ENCODE measurements around the gene HECW1.

Gene HECW1

DNA sequence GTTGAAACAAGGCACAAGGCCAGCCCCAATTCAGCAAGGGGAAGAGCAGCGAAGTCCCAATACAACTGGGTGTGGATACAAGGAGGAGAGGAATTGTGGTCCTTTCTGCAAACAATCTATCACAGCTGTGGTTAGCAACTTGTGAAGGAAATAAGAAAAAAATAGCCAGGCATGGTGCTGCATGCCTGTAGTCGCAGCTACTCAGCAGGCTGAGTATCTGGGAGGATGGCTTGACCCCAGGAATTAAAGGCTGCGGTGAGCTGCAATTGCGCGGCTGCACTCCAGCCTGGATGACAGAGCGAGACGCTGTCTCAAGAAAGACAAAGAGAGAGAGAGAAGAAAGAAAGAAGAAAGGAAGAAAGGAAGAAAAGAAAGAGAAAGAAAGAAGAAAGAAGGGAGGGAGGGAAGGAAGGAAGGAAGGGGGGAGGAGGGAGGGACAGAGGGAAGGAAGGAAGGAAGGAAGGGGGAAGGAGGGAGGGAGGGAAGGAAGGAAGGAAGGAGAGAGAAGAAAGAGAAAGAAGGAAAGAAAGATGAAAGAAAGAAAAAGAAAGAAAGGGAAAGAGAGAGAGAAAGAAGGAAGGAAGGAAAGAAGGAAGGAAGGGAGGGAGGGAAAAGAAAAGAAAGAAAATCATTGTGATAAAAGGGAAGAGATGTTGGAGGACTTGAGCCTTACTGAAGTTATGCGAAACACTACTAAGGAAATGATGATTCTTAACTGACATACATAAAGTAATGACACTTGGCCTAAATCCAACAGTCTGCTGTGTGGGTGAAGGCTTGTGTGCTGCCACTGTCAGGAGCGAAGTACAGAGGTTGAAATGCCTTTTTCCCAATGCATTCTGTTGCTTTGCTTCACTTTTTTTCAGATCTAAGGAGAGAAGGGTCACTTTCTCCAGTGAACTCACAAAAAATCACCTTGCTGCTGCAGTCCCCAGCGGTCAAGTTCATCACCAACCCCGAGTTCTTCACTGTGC, 353.4 kb downstream of the HECW1 start:
- DNase-seq (ENCODE audit: low read depth): no peak
- TF ChIP-seq, protein P1, sequence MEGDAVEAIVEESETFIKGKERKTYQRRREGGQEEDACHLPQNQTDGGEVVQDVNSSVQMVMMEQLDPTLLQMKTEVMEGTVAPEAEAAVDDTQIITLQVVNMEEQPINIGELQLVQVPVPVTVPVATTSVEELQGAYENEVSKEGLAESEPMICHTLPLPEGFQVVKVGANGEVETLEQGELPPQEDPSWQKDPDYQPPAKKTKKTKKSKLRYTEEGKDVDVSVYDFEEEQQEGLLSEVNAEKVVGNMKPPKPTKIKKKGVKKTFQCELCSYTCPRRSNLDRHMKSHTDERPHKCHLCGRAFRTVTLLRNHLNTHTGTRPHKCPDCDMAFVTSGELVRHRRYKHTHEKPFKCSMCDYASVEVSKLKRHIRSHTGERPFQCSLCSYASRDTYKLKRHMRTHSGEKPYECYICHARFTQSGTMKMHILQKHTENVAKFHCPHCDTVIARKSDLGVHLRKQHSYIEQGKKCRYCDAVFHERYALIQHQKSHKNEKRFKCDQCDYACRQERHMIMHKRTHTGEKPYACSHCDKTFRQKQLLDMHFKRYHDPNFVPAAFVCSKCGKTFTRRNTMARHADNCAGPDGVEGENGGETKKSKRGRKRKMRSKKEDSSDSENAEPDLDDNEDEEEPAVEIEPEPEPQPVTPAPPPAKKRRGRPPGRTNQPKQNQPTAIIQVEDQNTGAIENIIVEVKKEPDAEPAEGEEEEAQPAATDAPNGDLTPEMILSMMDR (conservative IDR thresholded peaks at IDR 0.05; ENCODE audit: low read depth, low read length): no peak
- no peak overlapping the region for H3K4me3 ChIP-seq (ENCODE audit: low read length)

DNA sequence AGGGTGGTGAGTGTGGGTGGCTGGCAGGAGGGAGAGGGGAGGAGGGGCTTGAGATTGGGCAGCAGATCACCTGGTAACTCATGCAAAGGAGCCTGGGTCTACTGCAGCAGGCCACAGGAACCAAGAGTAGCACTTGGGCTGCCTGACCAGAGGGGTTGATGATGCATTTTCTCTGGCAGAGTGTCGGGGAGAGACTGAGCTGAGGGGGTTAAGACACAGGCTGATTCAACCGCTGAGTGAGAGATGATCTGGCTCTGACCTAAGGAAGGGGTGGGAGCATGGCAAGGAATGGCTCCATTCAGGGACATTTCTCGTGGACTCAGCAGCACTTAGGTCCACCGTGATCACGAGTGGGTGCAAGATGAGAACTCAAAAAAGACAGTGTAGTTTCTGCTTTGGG, 355.0 kb downstream of the HECW1 start:
- no peak for DNase-seq (ENCODE audit: low read depth)
- H3K4me3 ChIP-seq (ENCODE audit: low read length): no peak overlapping the region
- TF ChIP-seq, protein P1 (conservative IDR thresholded peaks at IDR 0.05; ENCODE audit: low read depth, low read length): no peak

DNA sequence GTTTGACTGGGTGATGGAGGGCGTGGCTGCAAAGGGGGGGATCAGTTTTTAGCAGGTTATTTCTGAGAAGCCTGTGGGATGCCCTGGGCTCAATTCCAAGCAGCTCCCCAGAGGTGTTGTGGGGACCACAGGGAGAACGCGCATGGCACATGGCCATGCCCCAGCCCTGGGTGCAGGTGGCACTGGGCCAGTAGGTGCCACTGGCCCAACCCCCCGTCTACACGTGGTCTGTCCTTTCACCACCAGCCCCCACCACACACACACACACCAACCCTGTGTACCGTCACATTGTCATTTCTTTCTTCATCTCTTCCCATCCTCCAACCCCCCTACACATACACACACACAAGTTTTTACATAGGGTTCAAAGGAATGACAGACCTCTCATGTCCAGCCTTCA, 355.4 kb downstream of the HECW1 start:
- H3K4me3 ChIP-seq (ENCODE audit: low read length): no peak overlapping the region
- DNase-seq (ENCODE audit: low read depth): no peak
- TF ChIP-seq, protein P1 (conservative IDR thresholded peaks at IDR 0.05; ENCODE audit: low read depth, low read length): no peak

DNA sequence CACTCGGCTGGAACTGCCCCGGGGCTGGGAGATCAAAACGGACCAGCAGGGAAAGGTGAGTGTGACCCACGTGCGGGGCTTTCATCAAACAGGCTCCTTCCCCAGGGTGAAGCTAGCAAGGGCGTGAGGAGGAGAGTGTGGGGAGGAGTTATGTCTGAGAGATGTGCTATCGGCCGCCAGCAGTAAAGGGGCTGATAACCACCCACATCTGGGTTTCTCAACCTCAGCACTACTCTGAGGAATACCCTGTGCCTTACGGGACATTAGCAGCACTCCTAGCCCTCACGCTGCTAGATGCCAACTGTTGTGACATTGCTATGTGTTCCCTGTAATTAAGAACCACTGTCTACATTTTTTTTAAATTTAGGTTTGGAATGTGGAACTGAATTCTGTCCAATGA, 356.6 kb downstream of the HECW1 start:
- TF ChIP-seq, protein P1 (conservative IDR thresholded peaks at IDR 0.05; ENCODE audit: low read depth, low read length): no peak
- no peak overlapping the region for H3K4me3 ChIP-seq (ENCODE audit: low read length)
- DNase-seq (ENCODE audit: low read depth): no peak

DNA sequence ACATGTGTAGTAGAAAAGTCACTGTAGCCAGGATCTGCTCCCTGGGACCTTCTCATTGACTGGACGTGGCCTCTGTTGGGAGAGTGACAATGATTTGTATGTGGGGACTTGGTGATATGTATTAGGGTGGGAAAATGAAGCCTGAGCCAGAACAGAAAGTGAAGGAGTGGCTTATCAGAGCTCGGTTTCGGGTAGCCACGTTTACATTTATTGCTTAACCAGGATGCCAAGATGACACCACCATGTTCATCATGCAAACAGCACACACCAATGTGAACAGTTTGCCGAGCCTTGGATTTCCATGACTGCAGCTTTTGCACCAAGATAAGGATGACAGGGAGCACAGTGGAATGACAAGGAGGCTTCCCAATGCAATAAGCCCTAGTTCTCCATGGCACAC, 357.7 kb downstream of the HECW1 start:
- TF ChIP-seq, protein P1 (conservative IDR thresholded peaks at IDR 0.05; ENCODE audit: low read depth, low read length): no peak

DNA sequence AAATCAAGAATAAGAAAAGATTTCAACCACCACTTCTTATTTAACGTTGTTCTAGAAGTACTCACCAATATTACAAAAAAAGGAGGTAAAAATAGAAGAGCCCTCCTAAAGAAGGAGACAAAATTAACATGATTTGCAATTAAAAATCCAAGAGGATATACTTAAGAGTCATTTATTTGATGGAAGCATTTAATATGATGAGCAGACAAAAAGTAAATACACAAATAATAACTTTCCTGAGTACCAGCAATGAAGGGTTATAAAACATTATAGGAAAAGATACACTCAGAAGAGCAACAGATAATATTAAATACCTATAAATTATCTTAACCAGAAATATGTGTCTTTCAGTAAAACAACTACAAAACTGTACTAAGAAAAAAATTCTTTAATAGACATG, 363.5 kb downstream of the HECW1 start:
- no peak for DNase-seq (ENCODE audit: low read depth)
- TF ChIP-seq, protein P1 (conservative IDR thresholded peaks at IDR 0.05; ENCODE audit: low read depth, low read length): no peak
- no peak overlapping the region for H3K4me3 ChIP-seq (ENCODE audit: low read length)

More for the DNA sequence above, 357.7 kb downstream of the HECW1 start:
- no peak for DNase-seq (ENCODE audit: low read depth)
- no peak overlapping the region for H3K4me3 ChIP-seq (ENCODE audit: low read length)

DNA sequence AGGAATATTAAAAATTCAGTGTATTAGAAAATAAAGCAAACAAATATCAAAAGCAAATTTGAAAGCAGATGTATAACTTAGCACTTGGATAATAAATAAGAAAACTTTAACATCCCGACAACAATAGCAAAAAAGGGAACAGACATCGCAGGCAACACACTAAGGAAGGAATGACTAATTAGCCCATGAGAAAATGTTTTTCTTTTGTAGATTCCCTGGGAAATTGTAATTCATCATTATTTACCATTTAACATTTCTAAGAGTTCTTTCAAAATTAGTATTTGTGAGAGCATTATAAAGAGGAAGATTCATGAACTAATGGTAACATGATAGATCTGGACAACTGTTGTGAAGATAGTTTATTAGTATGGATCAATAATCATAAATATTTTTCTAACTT, 364.4 kb downstream of the HECW1 start:
- H3K4me3 ChIP-seq (ENCODE audit: low read length): no peak overlapping the region
- TF ChIP-seq, protein P1 (conservative IDR thresholded peaks at IDR 0.05; ENCODE audit: low read depth, low read length): no peak
- DNase-seq (ENCODE audit: low read depth): no peak

Measured in retinal pigment epithelial cell (primary cell).